ENCODE measurements around the gene ACOXL.

The ACOXL gene

GRCh38 chr2:110837446-110838409, 105.4 kb downstream of the ACOXL start:
- H3K27me3 ChIP-seq (ENCODE audit: insufficient read depth, low read length): peaks cover 4% of the 10 kb centered on the region
- H3F3A ChIP-seq (ENCODE audit: insufficient read depth, low read length): no peaks in the 10 kb centered on the region
- H3K27ac ChIP-seq (ENCODE audit: low read depth, low read length, poor library complexity, severe bottlenecking): no peak overlapping the region
- H3K9me2 ChIP-seq (ENCODE audit: low read depth, low read length): no peaks in the 10 kb centered on the region
- no peak overlapping the region for H3K4me3 ChIP-seq (ENCODE audit: low read depth, low read length, poor library complexity, severe bottlenecking)
- no peak overlapping the region for H2AFZ ChIP-seq (ENCODE audit: low read length)
- no peaks in the 10 kb centered on the region for H3K79me2 ChIP-seq (ENCODE audit: insufficient read depth, low read length)
- H4K20me1 ChIP-seq (ENCODE audit: insufficient read depth, low read length): no peaks in the 10 kb centered on the region
- no peaks in the 10 kb centered on the region for H3K4me1 ChIP-seq (ENCODE audit: insufficient read depth, low read length, severe bottlenecking)
- H3K9ac ChIP-seq (ENCODE audit: low read length): no peak overlapping the region
- no peak for TF ChIP-seq CTCF (IDR thresholded peaks at IDR 0.05; ENCODE audit: low read length)
- no peak for TF ChIP-seq EZH2 (IDR thresholded peaks at IDR 0.05; ENCODE audit: borderline replicate concordance, low read length)
- H3K4me2 ChIP-seq (ENCODE audit: low read length): no peak overlapping the region
- H3K9me3 ChIP-seq (ENCODE audit: low read length): no peaks in the 10 kb centered on the region
- no peaks in the 10 kb centered on the region for H3K36me3 ChIP-seq (ENCODE audit: insufficient read depth, low read length)

- Histone ChIP-seq H3K4me2 (ENCODE audit: low read length) (no peak overlapping the region), H2AFZ (ENCODE audit: low read length) (no peak overlapping the region), H3K27ac (ENCODE audit: low read depth, low read length, poor library complexity, severe bottlenecking) (no peak overlapping the region), H3K36me3 (ENCODE audit: insufficient read depth, low read length) (no peaks in the 10 kb centered on the region), H4K20me1 (ENCODE audit: insufficient read depth, low read length) (no peaks in the 10 kb centered on the region), H3K9me2 (ENCODE audit: low read depth, low read length) (no peaks in the 10 kb centered on the region), H3K79me2 (ENCODE audit: insufficient read depth, low read length) (no peaks in the 10 kb centered on the region), H3K4me1 (ENCODE audit: insufficient read depth, low read length, severe bottlenecking) (no peaks in the 10 kb centered on the region), H3K9me3 (ENCODE audit: low read length) (no peaks in the 10 kb centered on the region), H3F3A (ENCODE audit: insufficient read depth, low read length) (no peaks in the 10 kb centered on the region), H3K4me3 (ENCODE audit: low read depth, low read length, poor library complexity, severe bottlenecking) (no peak overlapping the region), H3K27me3 (ENCODE audit: insufficient read depth, low read length) (peaks cover 4% of the 10 kb centered on the region), H3K9ac (ENCODE audit: low read length) (no peak overlapping the region)
- TF ChIP-seq EZH2 (IDR thresholded peaks at IDR 0.05; ENCODE audit: borderline replicate concordance, low read length) (no peak), CTCF (IDR thresholded peaks at IDR 0.05; ENCODE audit: low read length) (no peak)
Observed at GRCh38 chr2:110838657-110839384, 106.4 kb downstream of the ACOXL start.

GRCh38 chr2:110840508-110840907, 108.1 kb downstream of the ACOXL start:
- no peak overlapping the region for H3K9ac ChIP-seq (ENCODE audit: low read length)
- H3K9me2 ChIP-seq (ENCODE audit: low read depth, low read length): no peaks in the 10 kb centered on the region
- H3F3A ChIP-seq (ENCODE audit: insufficient read depth, low read length): no peaks in the 10 kb centered on the region
- no peaks in the 10 kb centered on the region for H3K9me3 ChIP-seq (ENCODE audit: low read length)
- TF ChIP-seq CTCF (IDR thresholded peaks at IDR 0.05; ENCODE audit: low read length) (no peak), EZH2 (IDR thresholded peaks at IDR 0.05; ENCODE audit: borderline replicate concordance, low read length) (no peak)
- no peaks in the 10 kb centered on the region for H3K79me2 ChIP-seq (ENCODE audit: insufficient read depth, low read length)
- peaks cover 4% of the 10 kb centered on the region for H3K27me3 ChIP-seq (ENCODE audit: insufficient read depth, low read length)
- H3K27ac ChIP-seq (ENCODE audit: low read depth, low read length, poor library complexity, severe bottlenecking): no peak overlapping the region
- H3K4me3 ChIP-seq (ENCODE audit: low read depth, low read length, poor library complexity, severe bottlenecking): no peak overlapping the region
- H4K20me1 ChIP-seq (ENCODE audit: insufficient read depth, low read length): no peaks in the 10 kb centered on the region
- no peaks in the 10 kb centered on the region for H3K4me1 ChIP-seq (ENCODE audit: insufficient read depth, low read length, severe bottlenecking)
- H3K36me3 ChIP-seq (ENCODE audit: insufficient read depth, low read length): no peaks in the 10 kb centered on the region
- H2AFZ ChIP-seq (ENCODE audit: low read length): no peak overlapping the region
- no peak overlapping the region for H3K4me2 ChIP-seq (ENCODE audit: low read length)
